ENCODE results near the gene CABP4.
"Not testable (repeated sequence)": the region's sequence is repeated elsewhere in the genome, so short reads cannot be mapped to it uniquely, and the experiment has no call there.

Gene CABP4

GRCh38 chr11:67419325-67420049 is 35.7 kb upstream of the CABP4 start:
- DNase-seq (ENCODE audit: low spot score): no peak

DNA sequence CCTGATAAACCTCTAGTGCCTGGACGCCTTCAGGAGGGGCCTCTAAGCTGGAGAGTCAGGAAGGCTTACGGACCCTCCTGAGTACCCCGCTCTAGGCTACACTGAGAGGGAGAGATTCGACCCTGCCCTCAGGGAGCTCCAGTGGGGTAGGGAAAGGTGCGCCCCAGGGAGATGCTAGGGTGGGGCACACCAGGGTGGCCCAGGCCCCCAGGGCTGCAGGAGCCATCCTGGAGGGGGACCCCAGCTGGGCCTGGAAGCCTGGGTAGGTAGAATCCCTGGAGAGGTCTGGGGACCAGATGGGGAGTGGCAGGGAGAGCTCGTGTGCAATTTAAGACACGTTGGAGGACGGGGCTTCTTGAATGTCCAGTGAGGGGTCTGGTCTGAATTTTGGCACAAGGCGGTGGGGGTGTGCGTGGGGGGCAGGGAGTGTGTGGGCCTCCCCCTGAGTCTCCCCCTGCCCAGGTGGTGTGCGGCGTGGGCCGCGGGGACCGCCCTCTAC is 35.0 kb upstream of the CABP4 start:
- DNase-seq (ENCODE audit: low spot score): no peak

DNA sequence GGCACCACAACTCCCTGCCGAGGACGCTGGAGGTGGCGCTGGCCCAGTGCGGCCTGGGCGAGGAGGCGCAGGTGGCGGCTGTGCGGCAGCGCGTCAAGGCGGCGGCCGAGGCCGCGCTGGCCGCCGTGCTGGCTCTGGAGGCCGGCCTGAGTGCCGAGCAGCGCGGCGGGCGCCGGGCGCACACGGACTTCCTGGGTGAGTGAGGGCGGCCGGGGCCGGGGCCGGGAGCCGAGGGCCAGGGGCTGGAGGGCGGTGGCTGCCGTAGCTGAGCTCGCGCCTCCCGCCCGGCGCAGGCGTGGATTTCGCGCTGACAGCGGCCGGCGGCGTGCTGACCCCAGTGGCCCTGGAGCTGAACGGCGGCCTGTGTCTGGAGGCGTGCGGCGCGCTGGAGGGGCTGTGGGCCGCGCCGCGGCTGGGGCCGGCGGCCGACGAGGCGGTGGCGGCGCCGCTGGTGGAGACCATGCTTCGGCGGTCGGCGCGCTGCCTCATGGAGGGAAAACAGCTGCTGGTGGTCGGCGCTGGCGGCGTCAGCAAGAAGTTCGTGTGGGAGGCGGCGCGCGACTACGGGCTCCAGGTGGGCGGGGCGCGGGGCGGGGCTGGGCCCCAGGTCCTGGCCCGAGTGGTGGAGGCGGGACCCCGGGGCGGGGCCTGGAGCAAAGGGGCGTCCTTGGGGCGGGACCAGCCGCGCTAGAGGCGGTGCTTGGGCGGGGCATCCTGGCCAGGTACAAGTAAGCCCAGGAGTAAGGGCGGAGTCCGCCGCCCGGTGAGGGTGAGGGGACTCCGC is 34.3 kb upstream of the CABP4 start:
- peak; percentile 94 for DNase-seq (ENCODE audit: low spot score)

GRCh38 chr11:67421430-67422031 is 33.6 kb upstream of the CABP4 start:
- no peak for DNase-seq (ENCODE audit: low spot score)

DNA sequence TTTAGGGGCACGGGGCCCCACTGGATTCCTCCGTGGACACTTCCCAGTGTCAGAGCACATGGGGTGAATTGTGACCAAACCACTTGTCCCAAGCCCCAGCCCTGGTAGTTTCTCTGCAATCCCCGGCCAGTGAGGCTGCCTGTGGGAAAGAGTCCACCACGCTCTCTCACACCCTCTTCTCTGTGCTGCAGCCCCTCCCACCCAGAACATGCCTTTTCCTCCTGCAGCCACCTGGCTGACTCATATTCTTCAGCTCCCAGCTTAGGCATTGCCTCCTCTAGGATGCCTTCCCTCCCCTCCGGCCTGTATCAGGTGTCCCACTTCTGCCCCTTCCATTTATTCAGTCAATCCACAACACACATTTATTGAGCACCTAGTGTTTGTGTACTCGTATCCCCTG is 32.3 kb upstream of the CABP4 start:
- no peak for DNase-seq (ENCODE audit: low spot score)

DNA sequence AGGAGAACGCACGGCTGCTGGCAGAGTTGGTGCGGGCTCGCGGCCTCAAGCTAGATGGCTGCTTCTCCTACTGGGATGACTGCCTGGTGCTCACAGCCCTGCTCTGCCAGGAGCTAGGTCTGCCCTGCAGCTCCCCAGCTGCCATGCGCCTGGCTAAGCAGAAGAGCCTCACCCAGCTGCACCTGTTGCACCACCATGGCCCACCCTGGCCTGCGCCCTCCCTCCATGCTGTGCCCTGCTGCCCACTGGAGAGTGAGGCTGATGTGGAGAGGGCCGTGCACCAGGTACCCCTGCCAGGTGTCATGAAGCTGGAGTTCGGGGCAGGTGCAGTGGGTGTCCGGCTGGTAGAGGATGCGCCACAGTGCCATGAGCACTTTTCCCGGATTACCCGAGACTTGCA is 31.7 kb upstream of the CABP4 start:
- no peak for DNase-seq (ENCODE audit: low spot score)

- DNase-seq (ENCODE audit: low spot score): no peak
Observed at GRCh38 chr11:67423891-67424613, 31.1 kb upstream of the CABP4 start.

GRCh38 chr11:67427364-67427859 is 27.7 kb upstream of the CABP4 start:
- DNase-seq (ENCODE audit: low spot score): not testable (repeated sequence)

DNA sequence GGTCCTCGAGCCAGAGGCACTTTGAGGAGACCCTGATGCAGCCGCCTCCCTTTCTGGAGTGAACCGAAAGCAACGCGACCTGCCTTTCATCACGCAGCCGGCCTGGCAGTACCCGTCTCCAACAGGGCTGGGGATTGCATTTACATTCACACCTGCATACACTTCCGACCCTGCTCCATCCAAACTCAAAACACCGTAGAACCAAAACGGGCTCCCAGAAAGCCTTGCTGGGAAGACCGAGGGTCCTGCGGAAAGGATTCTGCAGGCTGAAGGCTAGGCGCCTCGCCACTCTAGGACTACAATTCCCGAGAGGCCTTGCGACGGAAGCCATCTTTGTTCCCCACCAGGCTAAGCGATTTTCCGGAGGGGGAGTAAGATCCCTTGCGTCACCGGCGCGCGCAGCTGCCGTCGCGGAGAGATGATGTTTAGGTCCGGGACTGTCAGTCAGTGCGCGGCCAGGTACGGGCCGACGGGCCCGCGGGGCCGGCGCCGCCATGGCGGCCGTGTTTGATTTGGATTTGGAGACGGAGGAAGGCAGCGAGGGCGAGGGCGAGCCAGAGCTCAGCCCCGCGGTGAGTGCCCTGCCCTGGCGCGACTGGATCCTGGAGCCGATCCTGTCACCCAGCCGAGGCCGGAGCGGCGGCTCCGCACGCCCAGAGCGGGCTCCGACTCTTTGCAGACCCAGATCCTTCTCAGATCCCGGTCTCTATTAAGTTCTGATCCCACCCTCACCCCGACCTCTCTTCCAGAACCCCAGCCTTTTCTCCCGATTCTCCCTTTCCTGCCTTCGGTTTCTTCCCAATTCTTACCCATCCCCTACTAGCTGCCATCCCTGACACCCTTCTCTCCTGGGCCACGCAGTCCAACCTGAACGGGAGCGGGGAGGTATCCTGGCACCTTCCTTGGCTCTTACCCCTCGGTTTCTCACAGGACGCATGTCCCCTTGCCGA is 26.8 kb upstream of the CABP4 start, which contains the start of gene RPS6KB2:
RPS6KB2 (plus strand) TSS at position 443 of the 950 bp plus-strand sequence; CDS start at position 495, 52 bp downstream.
- peak; percentile 98 for DNase-seq (ENCODE audit: low spot score)

DNA sequence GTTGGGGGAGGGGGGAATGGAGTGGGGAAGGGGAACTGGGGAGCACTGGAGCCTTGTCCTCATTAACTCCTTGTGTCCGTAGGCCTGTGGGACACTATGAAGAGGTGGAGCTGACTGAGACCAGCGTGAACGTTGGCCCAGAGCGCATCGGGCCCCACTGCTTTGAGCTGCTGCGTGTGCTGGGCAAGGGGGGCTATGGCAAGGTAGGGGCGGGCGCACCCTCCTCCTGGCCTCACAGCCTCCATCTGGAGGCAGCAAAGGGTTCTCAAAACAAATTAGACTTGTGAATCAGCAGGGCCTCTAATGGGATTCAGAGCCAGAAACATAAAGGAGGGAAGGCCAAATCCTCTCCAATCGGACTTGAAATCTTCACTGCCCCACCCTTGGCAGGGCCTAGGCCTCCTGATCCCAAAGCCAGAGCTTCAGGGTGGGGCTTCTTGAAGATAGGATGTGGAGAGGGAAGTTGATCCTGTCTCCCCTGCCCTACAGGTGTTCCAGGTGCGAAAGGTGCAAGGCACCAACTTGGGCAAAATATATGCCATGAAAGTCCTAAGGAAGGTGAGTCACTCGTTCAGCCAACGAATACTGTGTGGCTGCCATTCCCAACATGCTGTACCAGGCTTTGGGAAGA is 26.0 kb upstream of the CABP4 start:
- no peak for DNase-seq (ENCODE audit: low spot score)

- no peak for DNase-seq (ENCODE audit: low spot score)
Observed at GRCh38 chr11:67429722-67430121, 25.4 kb upstream of the CABP4 start.

DNA sequence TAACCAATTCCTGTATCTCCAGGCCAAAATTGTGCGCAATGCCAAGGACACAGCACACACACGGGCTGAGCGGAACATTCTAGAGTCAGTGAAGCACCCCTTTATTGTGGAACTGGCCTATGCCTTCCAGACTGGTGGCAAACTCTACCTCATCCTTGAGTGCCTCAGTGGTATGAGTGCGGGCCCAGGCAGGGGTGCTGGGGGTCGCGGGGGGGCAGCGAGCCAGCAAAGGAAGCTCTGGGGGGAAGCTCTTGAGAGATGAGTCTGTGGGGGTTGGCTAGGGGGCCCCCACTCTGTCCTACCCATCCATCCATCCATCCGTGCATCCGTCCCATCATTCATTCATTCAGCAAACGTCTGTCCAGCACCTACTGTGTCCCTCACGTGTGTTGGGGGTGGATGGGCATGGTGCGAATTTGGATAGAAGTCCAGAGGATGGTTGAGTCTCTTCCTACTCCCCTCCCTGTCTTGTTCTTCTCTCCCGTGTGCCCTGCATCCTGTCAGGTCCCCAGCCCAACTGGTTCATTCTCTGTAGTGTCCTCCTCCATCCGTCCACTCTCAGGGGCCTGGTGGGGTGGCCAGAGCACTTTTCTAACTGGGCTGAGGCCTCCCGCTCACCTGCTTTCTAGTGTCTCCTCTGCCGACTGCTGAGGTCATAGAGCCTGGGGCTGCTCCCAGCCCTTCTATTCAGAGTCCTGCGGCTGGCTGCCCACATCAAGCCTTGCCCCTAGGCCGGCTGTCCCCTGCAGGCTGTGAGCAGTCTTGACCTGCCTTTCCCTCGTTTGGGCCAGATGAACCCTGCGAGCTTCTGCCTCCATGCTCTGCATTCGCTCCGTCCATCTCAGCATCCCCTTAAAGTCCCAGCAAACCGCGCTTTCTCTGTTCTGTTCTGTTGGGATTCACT is 23.6 kb upstream of the CABP4 start:
- DNase-seq (ENCODE audit: low spot score): no peak

DNA sequence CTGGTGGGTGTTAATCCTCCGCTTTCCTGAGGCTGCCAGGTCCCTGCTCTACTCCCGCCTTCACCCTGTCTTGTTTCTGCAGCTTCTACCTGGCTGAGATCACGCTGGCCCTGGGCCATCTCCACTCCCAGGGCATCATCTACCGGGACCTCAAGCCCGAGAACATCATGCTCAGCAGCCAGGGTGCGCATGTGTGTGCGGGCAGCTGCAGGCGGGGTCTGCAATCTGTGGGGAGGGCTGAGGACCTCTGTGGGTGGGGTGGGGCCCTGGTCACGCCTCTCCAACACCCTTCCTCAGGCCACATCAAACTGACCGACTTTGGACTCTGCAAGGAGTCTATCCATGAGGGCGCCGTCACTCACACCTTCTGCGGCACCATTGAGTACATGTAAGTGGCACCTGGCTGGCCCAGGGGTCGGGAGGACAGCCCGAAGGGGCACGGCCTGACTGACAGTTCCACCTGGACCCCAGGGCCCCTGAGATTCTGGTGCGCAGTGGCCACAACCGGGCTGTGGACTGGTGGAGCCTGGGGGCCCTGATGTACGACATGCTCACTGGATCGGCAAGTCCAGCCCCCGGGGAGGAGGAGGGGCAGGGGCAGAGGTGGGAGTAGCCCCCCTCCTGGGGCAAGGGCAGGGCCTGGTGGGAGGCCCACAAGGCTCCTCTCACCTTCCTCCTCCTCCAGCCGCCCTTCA is 22.4 kb upstream of the CABP4 start:
- DNase-seq (ENCODE audit: low spot score): no peak

DNA sequence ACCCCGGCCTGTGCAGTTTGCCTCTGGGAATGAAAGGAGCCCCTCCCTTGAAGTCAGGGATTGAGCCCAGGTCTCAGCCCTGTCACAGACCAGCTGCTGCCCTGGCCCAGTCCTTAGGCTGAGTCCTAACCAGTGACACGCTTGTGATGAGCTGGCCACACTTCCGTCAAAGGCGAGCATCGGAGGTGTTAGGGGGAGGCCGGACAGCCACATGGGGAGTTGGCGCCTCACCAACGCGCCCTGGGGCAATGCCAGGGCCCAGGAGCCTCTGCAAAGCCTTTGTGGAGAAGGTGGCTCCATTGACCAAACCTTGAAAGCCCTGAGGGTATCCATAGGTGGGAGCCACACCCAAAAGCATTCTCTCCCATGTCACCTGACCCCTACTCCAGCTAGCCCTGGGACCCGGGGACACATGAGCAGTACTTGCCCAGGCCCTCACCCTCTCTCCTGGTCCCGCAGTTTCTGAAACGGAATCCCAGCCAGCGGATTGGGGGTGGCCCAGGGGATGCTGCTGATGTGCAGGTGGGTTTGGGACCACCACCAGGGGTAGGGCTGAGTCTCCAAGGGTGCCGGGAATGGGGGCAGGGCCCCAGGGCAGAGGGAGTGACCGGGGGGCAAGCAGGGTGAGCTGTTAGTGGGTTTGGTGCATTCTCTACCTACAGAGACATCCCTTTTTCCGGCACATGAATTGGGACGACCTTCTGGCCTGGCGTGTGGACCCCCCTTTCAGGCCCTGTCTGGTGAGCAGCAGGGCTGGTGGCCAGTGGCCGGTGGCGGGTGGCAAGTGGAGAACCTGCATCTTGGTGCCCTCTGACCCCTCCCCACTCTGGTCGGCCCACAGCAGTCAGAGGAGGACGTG is 21.4 kb upstream of the CABP4 start:
- no peak for DNase-seq (ENCODE audit: low spot score)

DNA sequence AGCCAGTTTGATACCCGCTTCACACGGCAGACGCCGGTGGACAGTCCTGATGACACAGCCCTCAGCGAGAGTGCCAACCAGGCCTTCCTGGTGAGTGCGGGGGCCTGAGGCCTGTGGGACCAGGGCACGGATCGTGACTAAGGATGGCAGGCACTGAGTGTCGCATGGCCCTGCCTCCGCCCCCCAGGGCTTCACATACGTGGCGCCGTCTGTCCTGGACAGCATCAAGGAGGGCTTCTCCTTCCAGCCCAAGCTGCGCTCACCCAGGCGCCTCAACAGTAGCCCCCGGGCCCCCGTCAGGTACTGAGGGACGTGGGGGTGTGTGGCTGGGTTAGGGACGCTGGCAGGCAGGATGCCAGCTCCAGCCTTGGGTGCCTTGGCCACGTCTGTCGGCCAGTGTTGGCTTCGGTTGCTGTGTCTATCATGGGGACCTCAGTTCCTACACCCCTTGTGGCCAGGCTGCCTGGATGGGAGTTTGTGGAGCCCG is 20.7 kb upstream of the CABP4 start:
- DNase-seq (ENCODE audit: low spot score): no peak

DNA sequence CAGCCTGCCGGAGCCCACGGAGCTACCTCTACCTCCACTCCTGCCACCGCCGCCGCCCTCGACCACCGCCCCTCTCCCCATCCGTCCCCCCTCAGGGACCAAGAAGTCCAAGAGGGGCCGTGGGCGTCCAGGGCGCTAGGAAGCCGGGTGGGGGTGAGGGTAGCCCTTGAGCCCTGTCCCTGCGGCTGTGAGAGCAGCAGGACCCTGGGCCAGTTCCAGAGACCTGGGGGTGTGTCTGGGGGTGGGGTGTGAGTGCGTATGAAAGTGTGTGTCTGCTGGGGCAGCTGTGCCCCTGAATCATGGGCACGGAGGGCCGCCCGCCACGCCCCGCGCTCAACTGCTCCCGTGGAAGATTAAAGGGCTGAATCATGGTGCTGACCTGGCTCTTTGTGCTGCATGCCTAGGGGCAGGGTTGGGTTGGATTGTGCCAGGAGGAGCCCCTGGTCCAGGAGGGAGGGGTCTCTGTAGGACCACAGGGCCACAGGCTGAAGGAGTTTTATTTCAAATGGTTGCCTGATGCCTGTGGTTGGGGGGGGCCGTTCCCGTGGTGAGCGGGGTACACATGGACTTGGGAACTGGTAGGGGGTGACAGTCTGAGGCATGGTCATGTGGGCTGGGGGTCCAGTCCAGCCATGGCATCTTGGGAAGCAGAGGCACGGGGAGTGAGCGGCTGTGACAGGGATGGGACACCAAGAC is 20.0 kb upstream of the CABP4 start:
- no peak for DNase-seq (ENCODE audit: low spot score)
